Transverse colon (tissue), 4 donors: ENCODE results near the gene HCFC1R1. TPM values are rescaled to one million over a fixed set of nuclear protein-coding genes. Genes with fewer than 3 reads are reported as not detected.

Experiments
- DNase-seq: peaks from one replicate; pipeline ENCODE4 v3.0.0-alpha.2; 2019
- H3K27ac ChIP-seq, 4 donors: fragments of 200-600 bp; sonication (generic); 2 replicates each; pipeline ENCODE4 v1.5.1; 2016 to 2018; ENCODE audit warnings: inconsistent platforms in 4 of 4
- H3K27me3 ChIP-seq: fragments of 200-600 bp; sonication (generic); 2 replicates; pipeline ENCODE4 v1.5.1; 2017; ENCODE audit warnings: inconsistent platforms
- H3K36me3 ChIP-seq, 4 donors: fragments of 200-600 bp; sonication (generic); 2 replicates each; pipeline ENCODE4 v1.5.1; 2017 to 2019; ENCODE audit warnings: inconsistent platforms in 4 of 4
- H3K4me1 ChIP-seq, 4 donors: fragments of 200-600 bp; sonication (generic); 2 replicates each; pipeline ENCODE4 v1.5.1; 2017 to 2020; ENCODE audit warnings: inconsistent platforms in 4 of 4
- H3K4me3 ChIP-seq, 4 donors: fragments of 200-600 bp; sonication (generic); 1 replicate in 1 of 4; 2 replicates in 3 of 4; pipeline versions ENCODE4 v1.5.1 to v1.6.1; 2017 to 2019; ENCODE audit warnings: inconsistent platforms in 4 of 4
- H3K9me3 ChIP-seq, 2 donors: fragments of 200-600 bp; sonication (generic); 2 replicates each; pipeline ENCODE4 v1.5.1; 2017 to 2019; ENCODE audit warnings: inconsistent platforms in 2 of 2
- EP300 ChIP-seq: sonication (generic); formaldehyde crosslinking; IDR thresholded peaks from one replicate; pipeline ENCODE4 v1.6.1; 2017; ENCODE audit warnings: antibody characterized with exemption, low read depth
- POLR2A ChIP-seq: fragments of 450-650 bp; IDR thresholded peaks from one replicate; pipeline ENCODE4 v1.6.1; 2016; ENCODE audit warnings: antibody characterized with exemption, mild to moderate bottlenecking, moderate library complexity
- POLR2AphosphoS5 ChIP-seq, 3 donors: sonication (generic); formaldehyde crosslinking; IDR thresholded peaks; one replicate each; pipeline ENCODE4 v1.6.1; 2016; ENCODE audit warnings: antibody characterized with exemption in 3 of 3
- WGBS, 2 donors: methylation state at CpG; one replicate each; pipeline ENCODE4 v1.1.5; 2018; ENCODE audit warnings: low coverage in 1 of 2; 5-methylcytosine and 5-hydroxymethylcytosine counted together
- in situ Hi-C, 4 donors: fragments of 200-750 bp; cut with MboI; loops; one replicate each; pipeline versions ENCODE4 v1.15.0 to v1.15.1; 2017; ENCODE audit warnings: low sequenced_read_pairs in 3 of 4, low pct_ligation_motif_present in 1 of 4, low pct_unique_long_range_greater_than_20kb in 1 of 4
- intact Hi-C: fragments of 100-400 bp; cut with DNase I; formaldehyde crosslinking; loops from one replicate; pipeline ENCODE4 v1.15.1; 2023; ENCODE audit warnings: low total_unique reads
- total RNA-seq, 4 donors: library from RNA; depleted of rRNA; stranded (reverse); fragments of >200 nt; gene quantifications; one replicate each; pipeline ENCODE4 v1.1.0, GENCODE V29; 2016
- TF ChIP-seq, protein P1 (sequence below), 5 experiments: fragments of 200-600 bp in 3 of 5; fragments of 450-650 bp in 2 of 5; sonication (generic) in 3 of 5; IDR thresholded peaks; 1 replicate in 2 of 5; 2 replicates in 3 of 5; pipeline ENCODE4 v1.5.1; 2016 to 2017; ENCODE audit warnings: antibody characterized with exemption in 5 of 5, inconsistent platforms in 3 of 5, mild to moderate bottlenecking in 2 of 5, moderate library complexity in 1 of 5

HCFC1R1 gene
- total RNA-seq, 4 donors from 2014 or later: 4.4 to 35.4 (median 17.5) TPM

DNA sequence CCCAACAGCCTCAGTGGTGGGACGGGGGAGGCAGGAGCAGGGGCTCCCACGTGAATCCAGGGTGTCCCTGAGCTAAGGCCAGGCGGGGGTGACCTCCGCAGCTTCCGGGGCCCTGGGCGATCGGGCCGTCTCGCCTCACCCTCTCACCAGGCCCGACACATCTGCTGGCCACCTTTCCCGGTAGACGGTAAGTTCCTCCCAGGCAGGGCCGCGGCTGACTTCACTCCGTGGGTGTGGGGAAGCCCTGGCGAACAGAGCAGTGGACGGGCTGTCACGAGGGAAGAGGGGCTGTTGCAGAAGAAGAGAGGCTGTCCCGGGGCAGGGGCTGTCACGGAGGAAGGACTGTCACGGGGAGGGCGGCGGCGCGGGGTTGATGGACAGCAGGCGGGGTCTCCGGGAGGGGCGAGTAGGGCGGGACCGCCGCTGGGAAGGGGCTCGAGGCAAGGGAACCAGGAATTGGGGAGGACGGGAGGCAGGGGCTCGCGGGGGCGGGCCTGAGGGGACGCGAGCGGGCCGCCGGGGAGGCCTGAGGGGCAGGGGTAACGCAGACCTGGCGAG is 44.0 kb downstream of the HCFC1R1 start:
- no peaks in the 10 kb centered on the region for H3K36me3 ChIP-seq
- TF ChIP-seq, protein P1, sequence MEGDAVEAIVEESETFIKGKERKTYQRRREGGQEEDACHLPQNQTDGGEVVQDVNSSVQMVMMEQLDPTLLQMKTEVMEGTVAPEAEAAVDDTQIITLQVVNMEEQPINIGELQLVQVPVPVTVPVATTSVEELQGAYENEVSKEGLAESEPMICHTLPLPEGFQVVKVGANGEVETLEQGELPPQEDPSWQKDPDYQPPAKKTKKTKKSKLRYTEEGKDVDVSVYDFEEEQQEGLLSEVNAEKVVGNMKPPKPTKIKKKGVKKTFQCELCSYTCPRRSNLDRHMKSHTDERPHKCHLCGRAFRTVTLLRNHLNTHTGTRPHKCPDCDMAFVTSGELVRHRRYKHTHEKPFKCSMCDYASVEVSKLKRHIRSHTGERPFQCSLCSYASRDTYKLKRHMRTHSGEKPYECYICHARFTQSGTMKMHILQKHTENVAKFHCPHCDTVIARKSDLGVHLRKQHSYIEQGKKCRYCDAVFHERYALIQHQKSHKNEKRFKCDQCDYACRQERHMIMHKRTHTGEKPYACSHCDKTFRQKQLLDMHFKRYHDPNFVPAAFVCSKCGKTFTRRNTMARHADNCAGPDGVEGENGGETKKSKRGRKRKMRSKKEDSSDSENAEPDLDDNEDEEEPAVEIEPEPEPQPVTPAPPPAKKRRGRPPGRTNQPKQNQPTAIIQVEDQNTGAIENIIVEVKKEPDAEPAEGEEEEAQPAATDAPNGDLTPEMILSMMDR (IDR thresholded peaks at IDR 0.05): no peak
- H3K4me1 ChIP-seq: peaks cover 4 to 36% (median 26%) of the 10 kb centered on the region in 4 donors
- intact Hi-C loops (loop anchor here (5.0 kb wide), 1 partner anchor 712 kb away; the partner anchor contains the start of gene RNPS1), in situ Hi-C loops (no loop called here)
- peaks cover 8% of the 10 kb centered on the region for H3K27me3 ChIP-seq
- peak overlapping the region in 3 of 4 donors; percentile 87 to 95 (median 90) for H3K27ac ChIP-seq
- no peaks in the 10 kb centered on the region for H3K9me3 ChIP-seq
- 3% methylated on average over 30 of the region's 43 CpGs; no CpG with 5 or more reads in 1 of the 2 donors for WGBS, 2 donors
- DNase-seq: no peak
- peak overlapping the region; percentile 29 to 75 (median 68) for H3K4me3 ChIP-seq

DNA sequence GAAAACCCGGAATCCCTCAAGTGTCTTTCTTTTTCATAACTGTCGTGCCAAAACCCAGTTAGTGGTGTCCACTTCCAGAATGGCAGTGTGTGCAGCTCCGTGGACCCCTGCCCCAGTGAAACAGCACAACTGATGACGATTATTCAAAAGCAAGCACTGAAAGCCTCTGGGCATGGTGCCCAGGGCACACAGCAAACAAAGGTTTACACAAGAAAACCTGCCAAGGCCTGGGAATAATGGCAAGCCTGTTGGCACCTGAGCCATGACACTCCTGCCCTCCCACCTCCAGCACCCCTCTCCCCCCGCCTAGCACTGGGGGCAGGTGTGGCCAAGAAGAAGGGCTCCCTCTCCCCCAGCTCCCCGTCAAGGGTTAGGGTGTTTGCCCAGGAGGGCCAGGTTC is 46.3 kb downstream of the HCFC1R1 start:
- 46% methylated on average over 6 of the region's 6 CpGs; no CpG with 5 or more reads in 1 of the 2 donors for WGBS, 2 donors
- no peak for TF ChIP-seq POLR2A
- no peak for TF ChIP-seq EP300
- no peak for TF ChIP-seq POLR2AphosphoS5 (IDR thresholded peaks at IDR 0.05)
- TF ChIP-seq, protein P1 (IDR thresholded peaks at IDR 0.05): no peak
- no peaks in the 10 kb centered on the region for H3K9me3 ChIP-seq
- H3K4me3 ChIP-seq: no peak overlapping the region
- peaks cover 4 to 26% (median 20%) of the 10 kb centered on the region in 4 donors for H3K4me1 ChIP-seq
- no peaks in the 10 kb centered on the region for H3K36me3 ChIP-seq
- peaks cover 8% of the 10 kb centered on the region for H3K27me3 ChIP-seq
- H3K27ac ChIP-seq: no peak overlapping the region
- intact Hi-C loops: no loop called here
- in situ Hi-C loops: no loop called here
- peak; percentile 52 for DNase-seq

DNA sequence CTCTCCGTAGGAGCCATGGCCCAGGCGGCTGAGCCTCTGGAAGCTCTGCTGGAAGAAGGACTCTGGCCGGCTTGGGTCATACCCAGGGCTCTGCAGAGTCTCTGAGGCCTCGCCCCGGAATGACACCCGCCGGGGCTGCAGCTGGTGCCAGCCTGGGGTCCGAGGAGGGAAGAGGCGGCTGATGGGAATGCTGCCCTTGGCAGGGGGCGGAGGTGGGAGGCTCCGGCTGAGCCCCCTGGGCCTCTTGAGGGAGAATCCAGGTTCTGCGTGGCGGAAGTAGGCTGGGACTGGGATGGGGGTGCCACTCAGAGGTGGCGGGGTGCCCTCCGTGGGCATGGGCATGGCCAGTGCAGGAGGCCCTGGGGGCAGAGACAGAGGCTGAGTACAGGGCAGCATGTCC is 47.1 kb downstream of the HCFC1R1 start:
- no peak for DNase-seq
- Histone ChIP-seq H3K9me3 (no peaks in the 10 kb centered on the region), H3K4me1 (peaks cover 4 to 26% (median 20%) of the 10 kb centered on the region in 4 donors), H3K27me3 (peaks cover 8% of the 10 kb centered on the region), H3K36me3 (no peaks in the 10 kb centered on the region), H3K4me3 (no peak overlapping the region), H3K27ac (no peak overlapping the region)
- in situ Hi-C loops: no loop called here
- intact Hi-C loops: no loop called here
- TF ChIP-seq POLR2AphosphoS5 (IDR thresholded peaks at IDR 0.05): no peak
- no peak for TF ChIP-seq EP300
- no peak for TF ChIP-seq POLR2A
- TF ChIP-seq, protein P1 (IDR thresholded peaks at IDR 0.05): no peak
- 78% methylated on average over 15 of the region's 15 CpGs; no CpG with 5 or more reads in 1 of the 2 donors for WGBS, 2 donors

DNA sequence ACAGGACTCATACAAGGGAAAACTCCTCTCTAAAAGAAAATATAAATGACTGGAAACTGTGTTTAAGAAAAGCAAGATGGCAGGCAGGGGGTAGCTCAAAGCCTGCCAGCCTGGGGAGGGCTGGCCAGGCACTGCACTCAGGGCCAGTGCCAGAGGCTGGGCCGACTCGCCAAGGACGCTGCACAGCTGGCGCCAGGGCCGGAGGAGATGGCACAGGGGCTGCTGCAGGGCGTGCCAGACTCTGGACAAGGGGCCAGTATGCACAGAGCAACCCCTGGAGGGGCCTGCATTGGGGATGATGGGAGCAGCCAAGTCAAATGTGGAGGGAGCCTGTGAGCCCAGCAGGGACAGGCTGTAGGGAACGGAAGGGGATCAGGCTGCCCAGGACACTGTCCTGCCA is 47.5 kb downstream of the HCFC1R1 start:
- in situ Hi-C loops: no loop called here
- TF ChIP-seq EP300: no peak
- TF ChIP-seq, protein P1 (IDR thresholded peaks at IDR 0.05): no peak
- TF ChIP-seq POLR2AphosphoS5 (IDR thresholded peaks at IDR 0.05): no peak
- TF ChIP-seq POLR2A: no peak
- no peaks in the 10 kb centered on the region for H3K36me3 ChIP-seq

More for the DNA sequence above, 47.5 kb downstream of the HCFC1R1 start:
- DNase-seq: no peak
- Histone ChIP-seq H3K9me3 (no peaks in the 10 kb centered on the region), H3K27ac (no peak overlapping the region), H3K4me1 (peaks cover 4 to 24% (median 18%) of the 10 kb centered on the region in 4 donors), H3K4me3 (no peak overlapping the region), H3K27me3 (peaks cover 8% of the 10 kb centered on the region)
- intact Hi-C loops: no loop called here
- 84% methylated on average over 7 of the region's 7 CpGs; no CpG with 5 or more reads in 1 of the 2 donors for WGBS, 2 donors
